HepG2 (cell line): ENCODE measurements around the gene C19orf73. TPM values are rescaled to one million over a fixed set of nuclear protein-coding genes. Genes with fewer than 3 reads are reported as not detected.

Experiments used
- CAMTA2 ChIP-seq: sonication (generic); formaldehyde crosslinking; IDR thresholded peaks from 2 replicates; pipeline ENCODE4 v1.4.0; 2020; ENCODE audit warnings: mild to moderate bottlenecking, missing genetic modification reagents, borderline replicate concordance
- FOXC1 ChIP-seq: sonication (generic); formaldehyde crosslinking; IDR thresholded peaks from 2 replicates; pipeline ENCODE4 v1.8.0; 2022; ENCODE audit warnings: mild to moderate bottlenecking, missing genetic modification reagents, borderline replicate concordance
- GPN1 ChIP-seq: sonication (generic); formaldehyde crosslinking; IDR thresholded peaks from 2 replicates; pipeline ENCODE4 v1.5.1; 2020; ENCODE audit warnings: missing genetic modification reagents, borderline replicate concordance
- HDAC2 ChIP-seq: sonication (generic); formaldehyde crosslinking; IDR thresholded peaks from 2 replicates; pipeline ENCODE4 v1.4.0; 2020; ENCODE audit warnings: missing genetic modification reagents
- HOXA5 ChIP-seq: sonication (generic); formaldehyde crosslinking; IDR thresholded peaks from 2 replicates; pipeline ENCODE4 v1.4.0; 2020; ENCODE audit warnings: missing genetic modification reagents
- NCOA1 ChIP-seq: sonication (generic); formaldehyde crosslinking; IDR thresholded peaks from 2 replicates; pipeline ENCODE4 v1.9.0; 2021; ENCODE audit warnings: missing genetic modification reagents
- PAWR ChIP-seq: sonication (generic); formaldehyde crosslinking; IDR thresholded peaks from 2 replicates; pipeline ENCODE4 v1.4.0; 2020; ENCODE audit warnings: missing genetic modification reagents, mild to moderate bottlenecking, borderline replicate concordance
- REST ChIP-seq, 2 experiments: IDR thresholded peaks; 2 replicates each; pipeline ENCODE4 v1.6.1; 2011 to 2012; ENCODE audit warnings: low read length in 2 of 2, borderline replicate concordance in 1 of 2, low read depth in 1 of 2, mild to moderate bottlenecking in 1 of 2, moderate library complexity in 1 of 2
- RORA ChIP-seq: sonication (generic); formaldehyde crosslinking; IDR thresholded peaks from 2 replicates; pipeline ENCODE4 v1.5.0; 2020; ENCODE audit warnings: mild to moderate bottlenecking, missing genetic modification reagents, moderate library complexity
- SOX13 ChIP-seq, 3 experiments: fragments of 450-650 bp in 1 of 3; sonication (generic) in 1 of 3; formaldehyde crosslinking in 1 of 3; IDR thresholded peaks in 2 of 3; conservative IDR thresholded peaks in 1 of 3; 2 replicates each; pipeline versions ENCODE4 v1.5.0 to v1.6.1; 2016 to 2020; ENCODE audit warnings: antibody characterized with exemption in 1 of 3, mild to moderate bottlenecking in 1 of 3, missing compliant biosample characterization in 1 of 3, missing genetic modification reagents in 1 of 3, moderate library complexity in 1 of 3
- TOPORS ChIP-seq: sonication (generic); formaldehyde crosslinking; IDR thresholded peaks from 2 replicates; pipeline ENCODE4 v1.8.0; 2023; ENCODE audit warnings: mild to moderate bottlenecking, missing genetic modification reagents
- ZNF205 ChIP-seq: IDR thresholded peaks from 2 replicates; pipeline ENCODE4 v1.6.1; 2018; ENCODE audit warnings: missing biosample characterization, missing genetic modification reagents
- ZNF333 ChIP-seq: sonication (generic); formaldehyde crosslinking; IDR thresholded peaks from 2 replicates; pipeline ENCODE4 v1.4.0; 2020; ENCODE audit warnings: mild to moderate bottlenecking, missing genetic modification reagents, borderline replicate concordance
- ZNF33B ChIP-seq: sonication (generic); formaldehyde crosslinking; IDR thresholded peaks from 2 replicates; pipeline ENCODE4 v1.5.1; 2020; ENCODE audit warnings: mild to moderate bottlenecking, missing genetic modification reagents
- ZNF513 ChIP-seq: sonication (generic); formaldehyde crosslinking; conservative IDR thresholded peaks from 2 replicates; pipeline ENCODE4 v1.5.0; 2020; ENCODE audit warnings: missing genetic modification reagents
- ZNF614 ChIP-seq: IDR thresholded peaks from 2 replicates; pipeline ENCODE4 v1.6.1; 2018; ENCODE audit warnings: missing biosample characterization, missing genetic modification reagents, inconsistent platforms, borderline replicate concordance
- ZNF703 ChIP-seq: sonication (generic); formaldehyde crosslinking; IDR thresholded peaks from 2 replicates; pipeline ENCODE4 v1.5.1; 2020; ENCODE audit warnings: missing genetic modification reagents, mild to moderate bottlenecking, moderate library complexity, borderline replicate concordance
- ZNF772 ChIP-seq: sonication (generic); formaldehyde crosslinking; IDR thresholded peaks from 2 replicates; pipeline ENCODE4 v1.5.0; 2020; ENCODE audit warnings: mild to moderate bottlenecking, missing genetic modification reagents
- ZNF781 ChIP-seq: sonication (generic); formaldehyde crosslinking; IDR thresholded peaks from 2 replicates; pipeline ENCODE4 v1.5.1; 2020; ENCODE audit warnings: borderline replicate concordance, mild to moderate bottlenecking, missing genetic modification reagents; ENCODE audit errors: not compliant biosample characterization
- ZNF839 ChIP-seq: sonication (generic); formaldehyde crosslinking; IDR thresholded peaks from 2 replicates; pipeline ENCODE4 v1.4.0; 2020; ENCODE audit warnings: missing genetic modification reagents, mild to moderate bottlenecking, borderline replicate concordance
- ZNF879 ChIP-seq: sonication (generic); formaldehyde crosslinking; IDR thresholded peaks from 2 replicates; pipeline ENCODE4 v1.8.1; 2023; ENCODE audit warnings: missing genetic modification reagents
- ZSCAN29 ChIP-seq: sonication (generic); formaldehyde crosslinking; conservative IDR thresholded peaks from 2 replicates; pipeline ENCODE4 v1.4.0; 2020; ENCODE audit warnings: mild to moderate bottlenecking, missing genetic modification reagents
- polyA plus RNA-seq, 8 experiments: library from polyadenylated mRNA; depleted of rRNA in 3 of 8; stranded (reverse) in 7 of 8; unstranded in 1 of 8; fragments of >200 nt; fragmentation: Illumina TruSeq in 4 of 8; extraction: Trizol in 4 of 8; gene quantifications; 2 replicates each; pipeline versions ENCODE4 v1.2.1 to v1.2.3, GENCODE V29; 2011 to 2016; ENCODE audit warnings: low read depth in 4 of 8, missing spikeins in 1 of 8, mixed read lengths in 1 of 8; ENCODE audit not compliant: insufficient read depth in 1 of 8
- total RNA-seq, 5 experiments: library from RNA; depleted of rRNA; stranded (reverse); fragments of >200 nt; fragmentation: Illumina TruSeq; extraction: Trizol; gene quantifications; 2 replicates each; pipeline ENCODE4 v1.2.3, GENCODE V29; 2016; ENCODE audit warnings: low read depth in 1 of 5
- TF ChIP-seq, protein P1 (sequence below): sonication (generic); formaldehyde crosslinking; conservative IDR thresholded peaks from 2 replicates; pipeline ENCODE4 v1.8.1; 2023; ENCODE audit warnings: missing genetic modification reagents

Gene C19orf73
- total and polyA plus RNA-seq, 2 of the 13 experiments (the other 11 are each of a cell fraction or from before 2014, with no cell fraction given), result 1.4 to 1.5 TPM

DNA sequence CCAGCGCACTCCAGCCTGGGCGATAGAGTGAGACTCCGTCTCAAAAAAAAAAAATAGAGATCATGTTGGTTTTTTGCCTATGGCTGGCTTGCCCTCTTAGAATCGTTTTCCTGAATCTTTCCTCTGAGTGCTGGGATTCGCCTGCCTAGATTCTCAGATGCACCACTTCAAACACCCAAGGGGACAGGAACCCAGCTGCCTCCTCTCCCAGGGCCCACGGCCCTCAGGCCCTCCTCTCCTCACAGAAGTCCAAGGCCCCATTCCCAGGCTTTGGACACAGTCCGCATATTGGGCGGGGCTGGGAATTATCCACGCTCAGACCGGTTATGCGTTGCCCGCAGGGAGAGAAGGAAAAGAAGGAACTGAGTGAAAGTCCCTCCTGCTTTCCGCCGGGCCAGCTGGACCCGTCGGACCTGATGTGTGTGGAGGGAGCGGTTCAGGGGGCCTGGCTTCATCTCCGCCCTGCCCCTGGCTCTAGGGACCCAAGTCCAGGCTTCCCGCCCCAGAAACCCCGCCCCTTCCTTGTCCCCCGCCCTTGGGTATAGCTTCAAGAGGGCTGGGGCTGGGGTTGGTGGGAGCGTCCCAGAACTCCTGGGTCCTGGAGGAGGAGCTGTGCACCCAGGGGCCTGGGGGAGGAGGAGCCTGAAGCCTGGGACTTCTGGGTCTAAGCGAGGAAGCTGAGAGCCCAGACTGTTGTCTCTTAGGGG is 6.2 kb upstream of the C19orf73 start (continued):
- TF ChIP-seq REST (IDR thresholded peaks at IDR 0.05; ENCODE audit: borderline replicate concordance in 1 of 2, low read depth in 1 of 2, low read length in 2 of 2), result no peak; a peak in 1 of 4 replicates
- no peak for TF ChIP-seq HOXA5 (CRISPR knock-in tag)
- TF ChIP-seq ZNF513 (CRISPR knock-in tag), result no peak
- no peak; the same call in 1 of the 2 replicates for TF ChIP-seq FOXC1 (CRISPR knock-in tag)
- TF ChIP-seq, protein P1, sequence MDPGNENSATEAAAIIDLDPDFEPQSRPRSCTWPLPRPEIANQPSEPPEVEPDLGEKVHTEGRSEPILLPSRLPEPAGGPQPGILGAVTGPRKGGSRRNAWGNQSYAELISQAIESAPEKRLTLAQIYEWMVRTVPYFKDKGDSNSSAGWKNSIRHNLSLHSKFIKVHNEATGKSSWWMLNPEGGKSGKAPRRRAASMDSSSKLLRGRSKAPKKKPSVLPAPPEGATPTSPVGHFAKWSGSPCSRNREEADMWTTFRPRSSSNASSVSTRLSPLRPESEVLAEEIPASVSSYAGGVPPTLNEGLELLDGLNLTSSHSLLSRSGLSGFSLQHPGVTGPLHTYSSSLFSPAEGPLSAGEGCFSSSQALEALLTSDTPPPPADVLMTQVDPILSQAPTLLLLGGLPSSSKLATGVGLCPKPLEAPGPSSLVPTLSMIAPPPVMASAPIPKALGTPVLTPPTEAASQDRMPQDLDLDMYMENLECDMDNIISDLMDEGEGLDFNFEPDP (CRISPR knock-in tag), result no peak
- TF ChIP-seq ZNF614 (CRISPR knock-in tag), result no peak
- TF ChIP-seq ZNF205 (CRISPR knock-in tag), result 0 out of 2 replicates have a peak, but pooled peaks have one; percentile 41
- TF ChIP-seq ZNF879 (CRISPR knock-in tag), result no peak
- peak; percentile 56 for TF ChIP-seq HDAC2
- TF ChIP-seq PAWR (CRISPR knock-in tag), result no peak
- TF ChIP-seq CAMTA2, result no peak
- no peak for TF ChIP-seq ZNF333 (CRISPR knock-in tag)
- no peak for TF ChIP-seq TOPORS
- TF ChIP-seq ZNF839 (CRISPR knock-in tag), result no peak
- TF ChIP-seq ZNF772 (CRISPR knock-in tag), result 0 out of 2 replicates have a peak, but pooled peaks have one; percentile 56
- no peak for TF ChIP-seq ZNF33B (CRISPR knock-in tag)
- TF ChIP-seq ZSCAN29, result no peak
- TF ChIP-seq ZNF781 (CRISPR knock-in tag), result no peak
- TF ChIP-seq GPN1 (CRISPR knock-in tag), result no peak
- TF ChIP-seq RORA, result no peak
- no peak for TF ChIP-seq NCOA1 (CRISPR knock-in tag)
- TF ChIP-seq SOX13 (IDR thresholded peaks at IDR 0.05), result no peak
- TF ChIP-seq SOX13 (CRISPR knock-in tag; conservative IDR thresholded peaks at IDR 0.05 in 1 of 2, IDR thresholded peaks at IDR 0.05 in 1 of 2), result no peak; a peak in 1 of 4 replicates
- no peak for TF ChIP-seq ZNF703 (CRISPR knock-in tag)
